Fibroblast of lung (primary cell): ENCODE data around the gene ATP13A5.

ENCODE experiments used
- EZH2 ChIP-seq: IDR thresholded peaks from 2 replicates; pipeline ENCODE4 v1.5.1; 2012; ENCODE audit warnings: low read length, control low read depth, mild to moderate bottlenecking; ENCODE audit errors: missing control alignments
- TF ChIP-seq, protein P1 (sequence below), 2 donors: IDR thresholded peaks in 1 of 2; conservative IDR thresholded peaks in 1 of 2; 1 replicate in 1 of 2; 2 replicates in 1 of 2; pipeline ENCODE4 v1.5.1; 2011 to 2012; ENCODE audit warnings: low read length in 2 of 2, control low read depth in 1 of 2, inconsistent platforms in 1 of 2, low read depth in 1 of 2, mild to moderate bottlenecking in 1 of 2

DNA sequence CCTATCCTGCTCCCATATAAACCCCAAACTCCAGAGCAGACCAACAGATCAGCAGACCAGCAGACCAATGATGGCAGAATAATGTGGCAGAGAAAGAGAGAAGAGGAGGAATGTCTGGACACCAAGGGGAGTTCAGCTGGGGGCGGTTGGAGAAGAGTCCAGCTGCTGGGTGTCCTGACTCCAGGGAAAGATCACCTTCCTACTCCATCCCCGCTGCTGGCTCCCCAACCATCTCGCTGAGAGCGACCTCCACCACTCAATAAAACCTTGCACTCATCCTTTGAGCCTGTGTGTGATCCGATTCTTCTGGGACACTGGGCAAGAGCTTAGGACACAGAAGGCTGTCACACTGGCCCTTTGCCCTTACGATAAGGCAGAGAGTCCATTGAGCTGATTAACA, 150.3 kb downstream of the ATP13A5 start:
- TF ChIP-seq, protein P1, sequence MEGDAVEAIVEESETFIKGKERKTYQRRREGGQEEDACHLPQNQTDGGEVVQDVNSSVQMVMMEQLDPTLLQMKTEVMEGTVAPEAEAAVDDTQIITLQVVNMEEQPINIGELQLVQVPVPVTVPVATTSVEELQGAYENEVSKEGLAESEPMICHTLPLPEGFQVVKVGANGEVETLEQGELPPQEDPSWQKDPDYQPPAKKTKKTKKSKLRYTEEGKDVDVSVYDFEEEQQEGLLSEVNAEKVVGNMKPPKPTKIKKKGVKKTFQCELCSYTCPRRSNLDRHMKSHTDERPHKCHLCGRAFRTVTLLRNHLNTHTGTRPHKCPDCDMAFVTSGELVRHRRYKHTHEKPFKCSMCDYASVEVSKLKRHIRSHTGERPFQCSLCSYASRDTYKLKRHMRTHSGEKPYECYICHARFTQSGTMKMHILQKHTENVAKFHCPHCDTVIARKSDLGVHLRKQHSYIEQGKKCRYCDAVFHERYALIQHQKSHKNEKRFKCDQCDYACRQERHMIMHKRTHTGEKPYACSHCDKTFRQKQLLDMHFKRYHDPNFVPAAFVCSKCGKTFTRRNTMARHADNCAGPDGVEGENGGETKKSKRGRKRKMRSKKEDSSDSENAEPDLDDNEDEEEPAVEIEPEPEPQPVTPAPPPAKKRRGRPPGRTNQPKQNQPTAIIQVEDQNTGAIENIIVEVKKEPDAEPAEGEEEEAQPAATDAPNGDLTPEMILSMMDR (conservative IDR thresholded peaks at IDR 0.05 in 1 of 2, IDR thresholded peaks at IDR 0.05 in 1 of 2; ENCODE audit: low read depth in 1 of 2, low read length in 2 of 2): no peak
- TF ChIP-seq EZH2: no peak
